GM23338 (cell line): Measurements from ENCODE around the gene PTH1R. TPM values are rescaled to one million over a fixed set of nuclear protein-coding genes. Genes with fewer than 3 reads are reported as not detected.

Experiments
- ATAC-seq: fragments of 200-7000 bp; cut with Tn5 transposase; 3 replicates; pipeline ENCODE4 v1.9.1; 2020
- DNase-seq: peaks from one replicate; pipeline ENCODE4 v3.0.0-alpha.2; 2015; ENCODE audit warnings: low spot score
- H2AFZ ChIP-seq: fragments of 200-600 bp; sonication (generic); 2 replicates; pipeline ENCODE4 v1.8.0; 2016; ENCODE audit warnings: antibody characterized with exemption, mild to moderate bottlenecking, moderate library complexity
- H3F3A ChIP-seq: fragments of 200-600 bp; sonication (generic); replicated peaks from 2 replicates; pipeline ENCODE4 v1.8.0; 2017; ENCODE audit warnings: antibody characterized with exemption, mixed run types, low read depth
- H3K27ac ChIP-seq: fragments of 200-600 bp; sonication (generic); 2 replicates; pipeline ENCODE4 v1.6.1; 2016; ENCODE audit warnings: low read depth
- H3K27me3 ChIP-seq: fragments of 200-600 bp; sonication (generic); 2 replicates; pipeline ENCODE4 v1.8.0; 2016; ENCODE audit warnings: mild to moderate bottlenecking, mixed run types, moderate library complexity; ENCODE audit not compliant: insufficient read depth
- H3K36me3 ChIP-seq: fragments of 200-600 bp; sonication (generic); 2 replicates; pipeline ENCODE4 v1.8.0; 2016; ENCODE audit warnings: mild to moderate bottlenecking; ENCODE audit not compliant: insufficient read depth
- H3K4me1 ChIP-seq: fragments of 200-600 bp; sonication (generic); 2 replicates; pipeline ENCODE4 v1.8.0; 2016; ENCODE audit warnings: mild to moderate bottlenecking, moderate library complexity; ENCODE audit not compliant: insufficient read depth
- H3K4me2 ChIP-seq: fragments of 200-600 bp; sonication (generic); 2 replicates; pipeline ENCODE4 v1.7.1; 2017; ENCODE audit warnings: mixed run types
- H3K4me3 ChIP-seq: fragments of 200-600 bp; sonication (generic); 2 replicates; pipeline ENCODE4 v1.6.1; 2016; ENCODE audit warnings: mixed run types
- H3K79me2 ChIP-seq: fragments of 200-600 bp; sonication (generic); replicated peaks from 2 replicates; pipeline ENCODE4 v1.8.0; 2017; ENCODE audit warnings: mild to moderate bottlenecking; ENCODE audit not compliant: insufficient read depth
- H3K9me2 ChIP-seq: fragments of 200-600 bp; sonication (generic); 2 replicates; pipeline ENCODE4 v1.8.0; 2017; ENCODE audit not compliant: insufficient read depth
- H4K20me1 ChIP-seq: fragments of 200-600 bp; sonication (generic); replicated peaks from 2 replicates; pipeline ENCODE4 v1.8.0; 2017; ENCODE audit warnings: mild to moderate bottlenecking; ENCODE audit not compliant: insufficient read depth
- H3K27ac Mint-ChIP-seq: 2 replicates; pipeline ENCODE4 v1.8.0; 2020; ENCODE audit warnings: inconsistent platforms, mild to moderate bottlenecking, moderate library complexity, mixed read lengths
- H3K27me3 Mint-ChIP-seq: 3 replicates; pipeline ENCODE4 v1.8.0; 2022; ENCODE audit warnings: low read depth, mild to moderate bottlenecking, moderate library complexity, mixed read lengths, inconsistent platforms; ENCODE audit not compliant: insufficient read depth, poor library complexity
- H3K36me3 Mint-ChIP-seq: 3 replicates; pipeline ENCODE4 v1.8.0; 2021; ENCODE audit warnings: low read depth, mild to moderate bottlenecking, inconsistent platforms, moderate library complexity, mixed read lengths
- H3K4me1 Mint-ChIP-seq: 3 replicates; pipeline ENCODE4 v1.8.0; 2020; ENCODE audit warnings: mild to moderate bottlenecking, inconsistent platforms, mixed read lengths
- H3K4me3 Mint-ChIP-seq: 3 replicates; pipeline ENCODE4 v1.8.0; 2021; ENCODE audit warnings: moderate library complexity, mild to moderate bottlenecking, inconsistent platforms, mixed read lengths
- H3K9me3 Mint-ChIP-seq: 3 replicates; pipeline ENCODE4 v1.8.0; 2020; ENCODE audit warnings: moderate library complexity, mild to moderate bottlenecking, inconsistent platforms, mixed read lengths
- CREB1 ChIP-seq: fragments of 250-450 bp; sonication (Bioruptor Pico); IDR thresholded peaks from 2 replicates; pipeline ENCODE4 v1.5.0; 2020; ENCODE audit warnings: low read depth, mild to moderate bottlenecking, moderate library complexity
- EZH2 ChIP-seq: fragments of 200-600 bp; sonication (generic); IDR thresholded peaks from one replicate; pipeline ENCODE4 v1.8.0; 2017; ENCODE audit warnings: antibody characterized with exemption, mild to moderate bottlenecking, low read depth; ENCODE audit not compliant: unreplicated experiment
- EZH2phosphoT487 ChIP-seq: fragments of 200-600 bp; sonication (generic); IDR thresholded peaks from one replicate; pipeline ENCODE4 v1.8.1; 2018; ENCODE audit warnings: antibody characterized with exemption; ENCODE audit not compliant: unreplicated experiment
- JUNB ChIP-seq: IDR thresholded peaks from one replicate; pipeline ENCODE4 v1.6.1; 2016; ENCODE audit warnings: antibody characterized with exemption; ENCODE audit not compliant: unreplicated experiment
- NANOG ChIP-seq: IDR thresholded peaks from 2 replicates; pipeline ENCODE4 v1.6.1; 2016; ENCODE audit warnings: antibody characterized with exemption, borderline replicate concordance
- POLR2AphosphoS5 ChIP-seq: IDR thresholded peaks from 2 replicates; pipeline ENCODE4 v1.6.1; 2016; ENCODE audit warnings: antibody characterized with exemption, low read depth
- STAT1 ChIP-seq: IDR thresholded peaks from one replicate; pipeline ENCODE4 v1.6.1; 2016; ENCODE audit warnings: antibody characterized with exemption; ENCODE audit not compliant: unreplicated experiment
- ZNF114 ChIP-seq: fragments of 250-450 bp; sonication (Bioruptor Pico); IDR thresholded peaks from 2 replicates; pipeline ENCODE4 v1.5.0; 2020; ENCODE audit warnings: mild to moderate bottlenecking, moderate library complexity
- ZNF331 ChIP-seq: fragments of 250-450 bp; sonication (Bioruptor Pico); IDR thresholded peaks from 2 replicates; pipeline ENCODE4 v1.5.0; 2020; ENCODE audit warnings: low read depth, mild to moderate bottlenecking, moderate library complexity
- polyA plus RNA-seq: library from polyadenylated mRNA; unstranded; fragments of >200 nt; fragmentation: Nextera tagmentation; extraction: Ambion mirVana; gene quantifications from 2 replicates; pipeline ENCODE4 v1.2.1, GENCODE V29; 2016
- total RNA-seq: library from RNA; depleted of rRNA; stranded (reverse); fragments of >200 nt; shearing (Covaris generic); gene quantifications from 2 replicates; pipeline ENCODE4 v1.2.3, GENCODE V29; 2014
- TF ChIP-seq, protein P1 (sequence below): IDR thresholded peaks from one replicate; pipeline ENCODE4 v1.6.1; 2018; ENCODE audit warnings: antibody characterized with exemption; ENCODE audit not compliant: unreplicated experiment
- TF ChIP-seq, protein P2 (sequence below), 2 experiments: fragments of 200-600 bp in 1 of 2; sonication (generic) in 1 of 2; conservative IDR thresholded peaks; 2 replicates each; pipeline versions ENCODE4 v1.5.1 to v1.6.1; 2016 to 2017; ENCODE audit warnings: antibody characterized with exemption in 2 of 2, low read depth in 2 of 2, mild to moderate bottlenecking in 2 of 2, moderate library complexity in 1 of 2

Gene PTH1R
- total and polyA plus RNA-seq, 2 experiments from 2014 or later, result 1.3 to 1.9 TPM

DNA sequence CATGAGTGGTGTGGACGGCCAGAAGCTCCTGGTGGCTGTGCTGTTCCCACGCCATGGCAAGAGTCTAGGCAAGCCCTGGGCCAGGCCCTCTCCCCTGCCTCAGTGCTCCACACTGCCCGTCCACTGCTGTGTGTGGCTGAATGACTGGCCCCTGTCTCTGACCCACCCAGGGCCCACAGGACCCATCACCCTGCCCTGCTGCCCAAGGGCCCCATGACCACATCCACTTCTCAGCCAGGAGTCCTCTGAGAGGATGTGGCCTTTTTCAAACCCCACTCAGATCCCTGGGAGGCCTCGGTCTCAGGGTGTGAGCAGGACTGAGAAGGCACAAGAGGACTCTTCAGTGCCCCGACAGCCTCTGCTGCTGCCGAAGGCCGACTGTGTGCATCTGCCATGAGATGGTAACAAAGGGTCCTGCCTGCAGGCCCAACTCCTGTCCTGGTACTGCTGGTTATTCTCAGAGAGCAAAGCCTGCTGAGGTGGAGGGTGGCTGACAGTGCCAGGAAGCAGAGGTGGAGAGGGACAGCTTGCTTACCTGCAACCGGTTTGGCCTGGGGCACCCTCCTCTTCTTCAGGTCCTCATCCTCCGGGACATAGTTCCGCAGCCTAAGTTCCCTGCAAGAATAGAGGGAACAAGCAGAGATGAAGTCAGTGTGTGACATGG lies 47.5 kb downstream of the PTH1R start (continued):
- TF ChIP-seq STAT1 (no peak), EZH2 (no peak), POLR2AphosphoS5 (no peak), NANOG (no peak), EZH2phosphoT487 (no peak), CREB1 (no peak), JUNB (no peak)
- TF ChIP-seq, protein P1, sequence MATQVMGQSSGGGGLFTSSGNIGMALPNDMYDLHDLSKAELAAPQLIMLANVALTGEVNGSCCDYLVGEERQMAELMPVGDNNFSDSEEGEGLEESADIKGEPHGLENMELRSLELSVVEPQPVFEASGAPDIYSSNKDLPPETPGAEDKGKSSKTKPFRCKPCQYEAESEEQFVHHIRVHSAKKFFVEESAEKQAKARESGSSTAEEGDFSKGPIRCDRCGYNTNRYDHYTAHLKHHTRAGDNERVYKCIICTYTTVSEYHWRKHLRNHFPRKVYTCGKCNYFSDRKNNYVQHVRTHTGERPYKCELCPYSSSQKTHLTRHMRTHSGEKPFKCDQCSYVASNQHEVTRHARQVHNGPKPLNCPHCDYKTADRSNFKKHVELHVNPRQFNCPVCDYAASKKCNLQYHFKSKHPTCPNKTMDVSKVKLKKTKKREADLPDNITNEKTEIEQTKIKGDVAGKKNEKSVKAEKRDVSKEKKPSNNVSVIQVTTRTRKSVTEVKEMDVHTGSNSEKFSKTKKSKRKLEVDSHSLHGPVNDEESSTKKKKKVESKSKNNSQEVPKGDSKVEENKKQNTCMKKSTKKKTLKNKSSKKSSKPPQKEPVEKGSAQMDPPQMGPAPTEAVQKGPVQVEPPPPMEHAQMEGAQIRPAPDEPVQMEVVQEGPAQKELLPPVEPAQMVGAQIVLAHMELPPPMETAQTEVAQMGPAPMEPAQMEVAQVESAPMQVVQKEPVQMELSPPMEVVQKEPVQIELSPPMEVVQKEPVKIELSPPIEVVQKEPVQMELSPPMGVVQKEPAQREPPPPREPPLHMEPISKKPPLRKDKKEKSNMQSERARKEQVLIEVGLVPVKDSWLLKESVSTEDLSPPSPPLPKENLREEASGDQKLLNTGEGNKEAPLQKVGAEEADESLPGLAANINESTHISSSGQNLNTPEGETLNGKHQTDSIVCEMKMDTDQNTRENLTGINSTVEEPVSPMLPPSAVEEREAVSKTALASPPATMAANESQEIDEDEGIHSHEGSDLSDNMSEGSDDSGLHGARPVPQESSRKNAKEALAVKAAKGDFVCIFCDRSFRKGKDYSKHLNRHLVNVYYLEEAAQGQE, result no peak
- TF ChIP-seq, protein P2, sequence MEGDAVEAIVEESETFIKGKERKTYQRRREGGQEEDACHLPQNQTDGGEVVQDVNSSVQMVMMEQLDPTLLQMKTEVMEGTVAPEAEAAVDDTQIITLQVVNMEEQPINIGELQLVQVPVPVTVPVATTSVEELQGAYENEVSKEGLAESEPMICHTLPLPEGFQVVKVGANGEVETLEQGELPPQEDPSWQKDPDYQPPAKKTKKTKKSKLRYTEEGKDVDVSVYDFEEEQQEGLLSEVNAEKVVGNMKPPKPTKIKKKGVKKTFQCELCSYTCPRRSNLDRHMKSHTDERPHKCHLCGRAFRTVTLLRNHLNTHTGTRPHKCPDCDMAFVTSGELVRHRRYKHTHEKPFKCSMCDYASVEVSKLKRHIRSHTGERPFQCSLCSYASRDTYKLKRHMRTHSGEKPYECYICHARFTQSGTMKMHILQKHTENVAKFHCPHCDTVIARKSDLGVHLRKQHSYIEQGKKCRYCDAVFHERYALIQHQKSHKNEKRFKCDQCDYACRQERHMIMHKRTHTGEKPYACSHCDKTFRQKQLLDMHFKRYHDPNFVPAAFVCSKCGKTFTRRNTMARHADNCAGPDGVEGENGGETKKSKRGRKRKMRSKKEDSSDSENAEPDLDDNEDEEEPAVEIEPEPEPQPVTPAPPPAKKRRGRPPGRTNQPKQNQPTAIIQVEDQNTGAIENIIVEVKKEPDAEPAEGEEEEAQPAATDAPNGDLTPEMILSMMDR (conservative IDR thresholded peaks at IDR 0.05; ENCODE audit: low read depth in 2 of 2), result no peak

DNA sequence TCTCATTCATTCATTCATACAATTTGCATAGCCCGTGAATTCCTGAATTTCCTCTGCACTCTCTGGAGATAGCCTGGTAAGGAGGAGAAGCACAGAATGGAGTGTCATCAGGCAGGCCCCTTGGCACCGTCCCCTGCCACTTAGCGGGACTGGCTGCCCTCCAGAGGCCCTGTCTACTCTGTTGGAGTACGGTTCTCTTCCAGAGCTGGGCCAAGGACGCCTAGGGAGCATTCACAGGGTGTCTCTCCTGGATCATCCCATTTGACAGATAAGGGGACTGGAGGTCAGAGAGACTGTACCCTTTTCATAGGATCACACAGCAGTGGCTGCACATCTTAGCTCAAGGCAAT lies 48.0 kb downstream of the PTH1R start:
- Histone ChIP-seq H3K27me3 (no peaks in the 10 kb centered on the region), H3K4me3 (no peak overlapping the region), H3K27ac (no peak overlapping the region), H2AFZ (no peak overlapping the region), H4K20me1 (peaks cover 14% of the 10 kb centered on the region; the same call in 1 of the 2 replicates), H3K4me1 (no peaks in the 10 kb centered on the region), H3K79me2 (peaks cover 22% of the 10 kb centered on the region), H3K9me2 (no peaks in the 10 kb centered on the region), H3K4me2 (no peak overlapping the region), H3K36me3 (peaks cover 11% of the 10 kb centered on the region; the same call in 1 of the 2 replicates), H3F3A (0 out of 2 replicates have a peak, but pooled peaks cover 13% of the 10 kb centered on the region)
- ATAC-seq (no peak), DNase-seq (no peak)
- Mint-ChIP-seq H3K4me1 (peaks cover 2% of the 10 kb centered on the region; the same call in 1 of the 3 replicates), H3K36me3 (peaks cover 39% of the 10 kb centered on the region), H3K27me3 (peaks cover 7% of the 10 kb centered on the region), H3K27ac (no peak overlapping the region), H3K9me3 (no peaks in the 10 kb centered on the region), H3K4me3 (no peak overlapping the region)
- TF ChIP-seq ZNF331 (CRISPR knock-in tag) (no peak), EZH2phosphoT487 (no peak), ZNF114 (CRISPR knock-in tag) (no peak), CREB1 (no peak)
- TF ChIP-seq, protein P2 (conservative IDR thresholded peaks at IDR 0.05; ENCODE audit: low read depth in 2 of 2), result no peak
- TF ChIP-seq, protein P1, result no peak
